WTC11 (cell line): ENCODE results near the gene SNX8. TPM values are rescaled to one million over a fixed set of nuclear protein-coding genes. Genes with fewer than 3 reads are reported as not detected.

ENCODE experiments used
- FOXP4 ChIP-seq: sonication (generic); formaldehyde crosslinking; IDR thresholded peaks from 2 replicates; pipeline ENCODE4 v1.8.0; 2022; ENCODE audit warnings: mild to moderate bottlenecking, missing genetic modification reagents
- HMGA2 ChIP-seq: fragments of 250-450 bp; sonication (Bioruptor Pico); IDR thresholded peaks from 2 replicates; pipeline ENCODE4 v1.4.0; 2021; ENCODE audit warnings: mild to moderate bottlenecking, moderate library complexity
- SP1 ChIP-seq: sonication (generic); formaldehyde crosslinking; conservative IDR thresholded peaks from 2 replicates; pipeline ENCODE4 v1.8.1; 2022; ENCODE audit warnings: missing genetic modification reagents
- TP53 ChIP-seq: sonication (generic); formaldehyde crosslinking; IDR thresholded peaks from 2 replicates; pipeline ENCODE4 v1.8.1; 2023; ENCODE audit warnings: mild to moderate bottlenecking, missing genetic modification reagents
- ZNF281 ChIP-seq: sonication (generic); formaldehyde crosslinking; IDR thresholded peaks from 2 replicates; pipeline ENCODE4 v1.8.0; 2023; ENCODE audit warnings: mild to moderate bottlenecking, missing genetic modification reagents
- ZNF317 ChIP-seq: sonication (generic); formaldehyde crosslinking; IDR thresholded peaks from 2 replicates; pipeline ENCODE4 v1.8.1; 2023; ENCODE audit warnings: low read depth, mild to moderate bottlenecking, moderate library complexity, missing genetic modification reagents, borderline replicate concordance
- total RNA-seq: library from RNA; stranded (reverse); gene quantifications from 3 replicates; pipeline ENCODE4 v1.2.3, GENCODE V29; 2021
- TF ChIP-seq, protein P1 (sequence below): sonication (generic); formaldehyde crosslinking; IDR thresholded peaks from 2 replicates; pipeline ENCODE4 v1.8.0; 2022; ENCODE audit warnings: mild to moderate bottlenecking, missing genetic modification reagents
- TF ChIP-seq, protein P2 (sequence below): fragments of 250-450 bp; sonication (Bioruptor Pico); IDR thresholded peaks from 2 replicates; pipeline ENCODE4 v1.9.0; 2021; ENCODE audit warnings: mild to moderate bottlenecking
- TF ChIP-seq, protein P3 (sequence below): fragments of 250-450 bp; sonication (Bioruptor Pico); IDR thresholded peaks from 2 replicates; pipeline ENCODE4 v1.8.0; 2021; ENCODE audit warnings: mild to moderate bottlenecking
- TF ChIP-seq, protein P4 (sequence below): sonication (generic); formaldehyde crosslinking; conservative IDR thresholded peaks from 2 replicates; pipeline ENCODE4 v1.8.1; 2023; ENCODE audit warnings: mild to moderate bottlenecking, low read depth, missing genetic modification reagents, moderate library complexity
- TF ChIP-seq, protein P5 (sequence below): sonication (generic); formaldehyde crosslinking; IDR thresholded peaks from 2 replicates; pipeline ENCODE4 v1.8.1; 2023; ENCODE audit warnings: mild to moderate bottlenecking, missing genetic modification reagents

The SNX8 gene
- total RNA-seq, 1 experiment from 2014 or later, result 50.8 TPM

GRCh38 chr7:2204446-2204845, 109.8 kb downstream of the SNX8 start (continued):
- TF ChIP-seq, protein P1, sequence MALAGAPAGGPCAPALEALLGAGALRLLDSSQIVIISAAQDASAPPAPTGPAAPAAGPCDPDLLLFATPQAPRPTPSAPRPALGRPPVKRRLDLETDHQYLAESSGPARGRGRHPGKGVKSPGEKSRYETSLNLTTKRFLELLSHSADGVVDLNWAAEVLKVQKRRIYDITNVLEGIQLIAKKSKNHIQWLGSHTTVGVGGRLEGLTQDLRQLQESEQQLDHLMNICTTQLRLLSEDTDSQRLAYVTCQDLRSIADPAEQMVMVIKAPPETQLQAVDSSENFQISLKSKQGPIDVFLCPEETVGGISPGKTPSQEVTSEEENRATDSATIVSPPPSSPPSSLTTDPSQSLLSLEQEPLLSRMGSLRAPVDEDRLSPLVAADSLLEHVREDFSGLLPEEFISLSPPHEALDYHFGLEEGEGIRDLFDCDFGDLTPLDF (CRISPR knock-in tag), result no peak
- no peak for TF ChIP-seq TP53 (CRISPR knock-in tag)
- no peak for TF ChIP-seq SP1 (CRISPR knock-in tag)
- TF ChIP-seq, protein P2, sequence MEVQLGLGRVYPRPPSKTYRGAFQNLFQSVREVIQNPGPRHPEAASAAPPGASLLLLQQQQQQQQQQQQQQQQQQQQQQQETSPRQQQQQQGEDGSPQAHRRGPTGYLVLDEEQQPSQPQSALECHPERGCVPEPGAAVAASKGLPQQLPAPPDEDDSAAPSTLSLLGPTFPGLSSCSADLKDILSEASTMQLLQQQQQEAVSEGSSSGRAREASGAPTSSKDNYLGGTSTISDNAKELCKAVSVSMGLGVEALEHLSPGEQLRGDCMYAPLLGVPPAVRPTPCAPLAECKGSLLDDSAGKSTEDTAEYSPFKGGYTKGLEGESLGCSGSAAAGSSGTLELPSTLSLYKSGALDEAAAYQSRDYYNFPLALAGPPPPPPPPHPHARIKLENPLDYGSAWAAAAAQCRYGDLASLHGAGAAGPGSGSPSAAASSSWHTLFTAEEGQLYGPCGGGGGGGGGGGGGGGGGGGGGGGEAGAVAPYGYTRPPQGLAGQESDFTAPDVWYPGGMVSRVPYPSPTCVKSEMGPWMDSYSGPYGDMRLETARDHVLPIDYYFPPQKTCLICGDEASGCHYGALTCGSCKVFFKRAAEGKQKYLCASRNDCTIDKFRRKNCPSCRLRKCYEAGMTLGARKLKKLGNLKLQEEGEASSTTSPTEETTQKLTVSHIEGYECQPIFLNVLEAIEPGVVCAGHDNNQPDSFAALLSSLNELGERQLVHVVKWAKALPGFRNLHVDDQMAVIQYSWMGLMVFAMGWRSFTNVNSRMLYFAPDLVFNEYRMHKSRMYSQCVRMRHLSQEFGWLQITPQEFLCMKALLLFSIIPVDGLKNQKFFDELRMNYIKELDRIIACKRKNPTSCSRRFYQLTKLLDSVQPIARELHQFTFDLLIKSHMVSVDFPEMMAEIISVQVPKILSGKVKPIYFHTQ (CRISPR knock-in tag), result no peak
- TF ChIP-seq, protein P3, sequence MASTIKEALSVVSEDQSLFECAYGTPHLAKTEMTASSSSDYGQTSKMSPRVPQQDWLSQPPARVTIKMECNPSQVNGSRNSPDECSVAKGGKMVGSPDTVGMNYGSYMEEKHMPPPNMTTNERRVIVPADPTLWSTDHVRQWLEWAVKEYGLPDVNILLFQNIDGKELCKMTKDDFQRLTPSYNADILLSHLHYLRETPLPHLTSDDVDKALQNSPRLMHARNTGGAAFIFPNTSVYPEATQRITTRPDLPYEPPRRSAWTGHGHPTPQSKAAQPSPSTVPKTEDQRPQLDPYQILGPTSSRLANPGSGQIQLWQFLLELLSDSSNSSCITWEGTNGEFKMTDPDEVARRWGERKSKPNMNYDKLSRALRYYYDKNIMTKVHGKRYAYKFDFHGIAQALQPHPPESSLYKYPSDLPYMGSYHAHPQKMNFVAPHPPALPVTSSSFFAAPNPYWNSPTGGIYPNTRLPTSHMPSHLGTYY (CRISPR knock-in tag), result no peak
- TF ChIP-seq, protein P4, sequence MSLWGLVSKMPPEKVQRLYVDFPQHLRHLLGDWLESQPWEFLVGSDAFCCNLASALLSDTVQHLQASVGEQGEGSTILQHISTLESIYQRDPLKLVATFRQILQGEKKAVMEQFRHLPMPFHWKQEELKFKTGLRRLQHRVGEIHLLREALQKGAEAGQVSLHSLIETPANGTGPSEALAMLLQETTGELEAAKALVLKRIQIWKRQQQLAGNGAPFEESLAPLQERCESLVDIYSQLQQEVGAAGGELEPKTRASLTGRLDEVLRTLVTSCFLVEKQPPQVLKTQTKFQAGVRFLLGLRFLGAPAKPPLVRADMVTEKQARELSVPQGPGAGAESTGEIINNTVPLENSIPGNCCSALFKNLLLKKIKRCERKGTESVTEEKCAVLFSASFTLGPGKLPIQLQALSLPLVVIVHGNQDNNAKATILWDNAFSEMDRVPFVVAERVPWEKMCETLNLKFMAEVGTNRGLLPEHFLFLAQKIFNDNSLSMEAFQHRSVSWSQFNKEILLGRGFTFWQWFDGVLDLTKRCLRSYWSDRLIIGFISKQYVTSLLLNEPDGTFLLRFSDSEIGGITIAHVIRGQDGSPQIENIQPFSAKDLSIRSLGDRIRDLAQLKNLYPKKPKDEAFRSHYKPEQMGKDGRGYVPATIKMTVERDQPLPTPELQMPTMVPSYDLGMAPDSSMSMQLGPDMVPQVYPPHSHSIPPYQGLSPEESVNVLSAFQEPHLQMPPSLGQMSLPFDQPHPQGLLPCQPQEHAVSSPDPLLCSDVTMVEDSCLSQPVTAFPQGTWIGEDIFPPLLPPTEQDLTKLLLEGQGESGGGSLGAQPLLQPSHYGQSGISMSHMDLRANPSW (CRISPR knock-in tag), result no peak
- TF ChIP-seq, protein P5, sequence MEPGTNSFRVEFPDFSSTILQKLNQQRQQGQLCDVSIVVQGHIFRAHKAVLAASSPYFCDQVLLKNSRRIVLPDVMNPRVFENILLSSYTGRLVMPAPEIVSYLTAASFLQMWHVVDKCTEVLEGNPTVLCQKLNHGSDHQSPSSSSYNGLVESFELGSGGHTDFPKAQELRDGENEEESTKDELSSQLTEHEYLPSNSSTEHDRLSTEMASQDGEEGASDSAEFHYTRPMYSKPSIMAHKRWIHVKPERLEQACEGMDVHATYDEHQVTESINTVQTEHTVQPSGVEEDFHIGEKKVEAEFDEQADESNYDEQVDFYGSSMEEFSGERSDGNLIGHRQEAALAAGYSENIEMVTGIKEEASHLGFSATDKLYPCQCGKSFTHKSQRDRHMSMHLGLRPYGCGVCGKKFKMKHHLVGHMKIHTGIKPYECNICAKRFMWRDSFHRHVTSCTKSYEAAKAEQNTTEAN (CRISPR knock-in tag), result no peak
- TF ChIP-seq HMGA2 (CRISPR knock-in tag), result no peak
- no peak for TF ChIP-seq ZNF281 (CRISPR knock-in tag)
- no peak for TF ChIP-seq ZNF317
- TF ChIP-seq FOXP4 (CRISPR knock-in tag), result no peak
